Keratinocyte (primary cell): ENCODE results near the gene SAFB2.

Source experiments
- CTCF ChIP-seq, 3 experiments: IDR thresholded peaks in 1 of 3; conservative IDR thresholded peaks in 1 of 3; optimal IDR thresholded peaks in 1 of 3; 2 replicates in 2 of 3; 3 replicates in 1 of 3; pipeline versions ENCODE3 to v1.5.1; 2011; ENCODE audit warnings: low read length in 3 of 3, mild to moderate bottlenecking in 3 of 3, moderate library complexity in 2 of 3, control low read depth in 1 of 3, inconsistent platforms in 1 of 3; ENCODE audit not compliant: insufficient read depth in 2 of 3; ENCODE audit errors: extremely low read depth in 1 of 3
- EZH2 ChIP-seq: IDR thresholded peaks from one replicate; pipeline ENCODE4 v1.6.1; 2012; ENCODE audit warnings: inconsistent platforms, mild to moderate bottlenecking, low read length, moderate library complexity

- TF ChIP-seq CTCF (optimal IDR thresholded peaks at IDR 0.05 in 1 of 3, IDR thresholded peaks at IDR 0.05 in 1 of 3, conservative IDR thresholded peaks at IDR 0.05 in 1 of 3; ENCODE audit: extremely low read depth in 1 of 3, insufficient read depth in 2 of 3, low read length in 3 of 3): no peak
- no peak for TF ChIP-seq EZH2
Measured at GRCh38 chr19:5627395-5627904, 4.9 kb upstream of the SAFB2 start.
